NT2/D1 (cell line): ENCODE measurements around the gene MSRB3.

Source experiments
- SUZ12 ChIP-seq: IDR thresholded peaks from 2 replicates; pipeline ENCODE4 v1.6.1; 2011; ENCODE audit not compliant: insufficient read length, insufficient read depth; ENCODE audit errors: extremely low read depth
- YY1 ChIP-seq: IDR thresholded peaks from 2 replicates; pipeline ENCODE4 v1.6.1; 2011; ENCODE audit not compliant: insufficient read length, insufficient read depth
- ZNF274 ChIP-seq: IDR thresholded peaks from 2 replicates; pipeline ENCODE4 v1.6.1; 2011; ENCODE audit warnings: mild to moderate bottlenecking, low read depth, low read length

- TF ChIP-seq YY1 (no peak), ZNF274 (no peak), SUZ12 (no peak)
Measured at GRCh38 chr12:65488197-65488596, 209.7 kb downstream of the MSRB3 start.
